Panc1 (cell line): ENCODE data around the gene SF3B6.

Experiments
- CTCF ChIP-seq: fragments of 450-650 bp; IDR thresholded peaks from 2 replicates; pipeline ENCODE4 v1.5.1; 2017; ENCODE audit warnings: mild to moderate bottlenecking
- POLR2AphosphoS5 ChIP-seq: IDR thresholded peaks from 2 replicates; pipeline ENCODE4 v1.6.1; 2012; ENCODE audit warnings: mild to moderate bottlenecking, low read depth, low read length, moderate library complexity
- SIN3A ChIP-seq: IDR thresholded peaks from 2 replicates; pipeline ENCODE4 v1.6.1; 2012; ENCODE audit warnings: low read depth, mild to moderate bottlenecking, low read length, moderate library complexity, borderline replicate concordance; ENCODE audit not compliant: insufficient read depth
- TCF7L2 ChIP-seq: IDR thresholded peaks from 2 replicates; pipeline ENCODE4 v1.6.1; 2011; ENCODE audit warnings: mild to moderate bottlenecking, low read depth, low read length, inconsistent platforms
- TF ChIP-seq, protein P1 (sequence below), 2 experiments: IDR thresholded peaks; 2 replicates each; pipeline ENCODE4 v1.6.1; 2011 to 2012; ENCODE audit warnings: low read depth in 2 of 2, control low read depth in 1 of 2, low read length in 1 of 2, mild to moderate bottlenecking in 1 of 2, moderate library complexity in 1 of 2; ENCODE audit not compliant: insufficient read depth in 1 of 2

GRCh38 chr2:24049485-24050021 lies 26.6 kb downstream of the SF3B6 start, which contains the start of gene FKBP1B:
- peak; percentile 26; the same call in 1 of the 2 replicates for TF ChIP-seq POLR2AphosphoS5
- TF ChIP-seq CTCF = no peak
- TF ChIP-seq SIN3A = 0 out of 2 replicates have a peak, but pooled peaks have one; percentile 51
- no peak for TF ChIP-seq TCF7L2
- TF ChIP-seq, protein P1, sequence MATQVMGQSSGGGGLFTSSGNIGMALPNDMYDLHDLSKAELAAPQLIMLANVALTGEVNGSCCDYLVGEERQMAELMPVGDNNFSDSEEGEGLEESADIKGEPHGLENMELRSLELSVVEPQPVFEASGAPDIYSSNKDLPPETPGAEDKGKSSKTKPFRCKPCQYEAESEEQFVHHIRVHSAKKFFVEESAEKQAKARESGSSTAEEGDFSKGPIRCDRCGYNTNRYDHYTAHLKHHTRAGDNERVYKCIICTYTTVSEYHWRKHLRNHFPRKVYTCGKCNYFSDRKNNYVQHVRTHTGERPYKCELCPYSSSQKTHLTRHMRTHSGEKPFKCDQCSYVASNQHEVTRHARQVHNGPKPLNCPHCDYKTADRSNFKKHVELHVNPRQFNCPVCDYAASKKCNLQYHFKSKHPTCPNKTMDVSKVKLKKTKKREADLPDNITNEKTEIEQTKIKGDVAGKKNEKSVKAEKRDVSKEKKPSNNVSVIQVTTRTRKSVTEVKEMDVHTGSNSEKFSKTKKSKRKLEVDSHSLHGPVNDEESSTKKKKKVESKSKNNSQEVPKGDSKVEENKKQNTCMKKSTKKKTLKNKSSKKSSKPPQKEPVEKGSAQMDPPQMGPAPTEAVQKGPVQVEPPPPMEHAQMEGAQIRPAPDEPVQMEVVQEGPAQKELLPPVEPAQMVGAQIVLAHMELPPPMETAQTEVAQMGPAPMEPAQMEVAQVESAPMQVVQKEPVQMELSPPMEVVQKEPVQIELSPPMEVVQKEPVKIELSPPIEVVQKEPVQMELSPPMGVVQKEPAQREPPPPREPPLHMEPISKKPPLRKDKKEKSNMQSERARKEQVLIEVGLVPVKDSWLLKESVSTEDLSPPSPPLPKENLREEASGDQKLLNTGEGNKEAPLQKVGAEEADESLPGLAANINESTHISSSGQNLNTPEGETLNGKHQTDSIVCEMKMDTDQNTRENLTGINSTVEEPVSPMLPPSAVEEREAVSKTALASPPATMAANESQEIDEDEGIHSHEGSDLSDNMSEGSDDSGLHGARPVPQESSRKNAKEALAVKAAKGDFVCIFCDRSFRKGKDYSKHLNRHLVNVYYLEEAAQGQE (IDR thresholded peaks at IDR 0.05; ENCODE audit: insufficient read depth in 1 of 2, low read depth in 2 of 2, low read length in 1 of 2) = no peak
